ENCODE measurements around the gene B9D2.
"Not testable (repeated sequence)": the region's sequence is repeated elsewhere in the genome, so short reads cannot be mapped to it uniquely, and the experiment has no call there.

Gene B9D2, protein sequence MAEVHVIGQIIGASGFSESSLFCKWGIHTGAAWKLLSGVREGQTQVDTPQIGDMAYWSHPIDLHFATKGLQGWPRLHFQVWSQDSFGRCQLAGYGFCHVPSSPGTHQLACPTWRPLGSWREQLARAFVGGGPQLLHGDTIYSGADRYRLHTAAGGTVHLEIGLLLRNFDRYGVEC

DNA sequence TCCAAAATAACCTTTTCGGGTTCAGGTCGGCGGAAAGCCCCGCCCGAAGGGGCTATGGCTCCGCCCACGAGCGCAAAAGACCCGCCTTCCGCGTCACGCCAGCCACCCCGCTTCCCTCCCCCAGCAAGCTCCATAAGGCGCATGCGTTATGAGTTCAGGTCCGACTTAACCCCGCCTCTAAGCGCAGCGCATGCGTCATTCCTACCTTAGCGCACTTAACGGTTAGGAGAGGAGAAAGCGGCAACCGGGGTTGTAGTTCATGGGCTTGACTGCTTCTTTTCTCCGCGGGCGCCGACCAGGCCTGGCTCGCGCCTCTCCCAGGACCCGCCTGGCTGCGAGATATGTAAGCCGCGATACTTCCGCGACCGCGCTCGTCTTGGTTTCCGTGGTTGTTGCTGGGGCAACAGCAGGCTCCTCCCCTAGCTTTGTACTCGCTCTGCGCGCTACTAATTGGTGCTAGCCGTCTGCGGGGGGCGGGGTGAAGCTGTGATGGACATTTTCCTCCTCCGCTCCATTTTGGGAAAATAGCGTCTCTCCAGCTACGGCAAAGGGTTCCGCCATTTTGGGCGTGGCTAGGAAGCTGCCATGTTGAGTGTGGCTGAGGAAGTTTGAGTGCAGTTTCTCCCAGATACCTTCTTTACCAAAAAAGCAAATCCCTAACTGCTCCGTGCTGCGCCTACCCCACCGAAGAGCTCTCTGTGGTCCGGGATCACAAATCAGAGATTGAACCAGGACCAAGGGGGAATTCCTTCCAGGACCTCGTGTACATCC is at the start of gene B9D2:
TSS of gene B9D2 (minus strand) at position 397 of the 771 bp plus-strand sequence. CDS start 630 bp downstream, outside the sequence.
- FAIRE-seq: peak; percentile 83

DNA sequence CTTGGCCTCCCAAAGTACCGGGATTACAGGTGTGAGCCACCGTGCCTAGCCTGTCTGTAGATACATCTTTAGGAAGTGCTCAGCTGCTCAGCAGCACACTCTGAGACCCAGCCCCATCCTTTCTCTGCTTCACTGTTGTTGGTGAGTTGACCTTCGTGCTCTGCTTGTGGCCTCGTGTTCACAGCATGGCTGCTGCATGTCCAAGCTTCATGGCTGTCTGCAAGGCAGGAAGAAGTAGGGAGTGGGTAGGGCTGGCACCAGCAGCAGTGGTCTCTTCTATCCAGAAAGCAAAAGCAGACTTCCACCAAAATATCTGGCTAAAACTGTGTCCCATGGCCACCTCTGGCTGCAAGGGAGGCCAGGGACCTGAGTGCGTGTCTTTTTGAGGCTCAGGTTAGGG is 49.0 kb upstream of the B9D2 start:
- FAIRE-seq: no peak

DNA sequence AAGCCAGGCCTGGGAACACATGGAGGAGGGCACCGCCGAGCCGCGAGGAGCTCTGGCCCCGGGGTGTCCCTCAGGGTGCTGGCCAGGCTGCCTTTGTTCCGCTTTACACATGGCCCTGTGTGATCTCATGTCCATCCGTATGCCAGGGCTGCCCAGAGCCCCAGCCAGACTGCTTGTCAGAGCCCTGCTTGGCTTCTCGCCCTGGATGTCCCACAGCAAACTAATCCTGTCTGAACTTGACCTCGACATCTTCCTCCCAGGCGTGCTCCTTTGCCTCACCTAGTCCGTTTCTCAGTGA is 48.0 kb upstream of the B9D2 start:
- FAIRE-seq: no peak

DNA sequence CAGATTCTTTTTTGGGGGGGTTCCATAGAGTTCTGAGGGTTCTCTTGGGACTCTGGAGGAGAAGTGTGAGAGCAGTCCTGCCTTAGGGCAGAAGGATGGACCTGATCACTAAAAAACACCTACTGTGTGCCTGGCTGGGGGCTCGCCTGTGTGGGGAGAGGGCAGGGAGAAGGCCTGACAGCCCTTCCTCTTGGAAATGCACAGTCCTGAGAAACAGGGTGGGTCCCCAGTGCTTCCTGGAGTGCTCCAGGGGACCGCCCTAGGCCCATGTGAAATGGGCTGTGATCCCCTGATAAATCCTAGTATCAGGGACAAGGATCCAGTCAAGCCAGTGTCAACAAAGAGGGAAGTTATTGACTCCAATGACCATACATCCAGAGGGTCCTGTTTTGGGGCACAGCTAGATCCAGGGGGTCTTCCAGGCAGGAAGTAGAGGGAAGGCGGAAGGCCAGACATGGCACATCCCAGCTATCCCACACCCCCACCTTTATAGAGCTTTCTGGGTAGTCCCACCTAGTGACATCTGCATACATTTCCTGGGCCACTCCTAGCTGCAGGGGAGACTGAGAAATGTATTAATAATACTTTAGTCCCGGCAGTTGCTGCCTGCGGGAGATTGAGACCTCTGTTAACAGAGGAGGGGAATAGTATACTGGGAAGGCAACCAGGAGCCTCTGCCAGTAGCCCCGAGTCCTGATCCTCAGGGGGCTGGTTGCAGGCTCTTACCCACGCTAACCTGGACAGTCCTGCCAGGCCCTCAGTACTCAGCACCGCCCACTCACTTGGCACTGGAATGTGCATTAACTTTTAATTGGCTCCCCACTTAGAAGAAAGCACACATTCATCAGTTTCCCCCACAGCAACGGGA is 47.4 kb upstream of the B9D2 start:
- FAIRE-seq: no peak

DNA sequence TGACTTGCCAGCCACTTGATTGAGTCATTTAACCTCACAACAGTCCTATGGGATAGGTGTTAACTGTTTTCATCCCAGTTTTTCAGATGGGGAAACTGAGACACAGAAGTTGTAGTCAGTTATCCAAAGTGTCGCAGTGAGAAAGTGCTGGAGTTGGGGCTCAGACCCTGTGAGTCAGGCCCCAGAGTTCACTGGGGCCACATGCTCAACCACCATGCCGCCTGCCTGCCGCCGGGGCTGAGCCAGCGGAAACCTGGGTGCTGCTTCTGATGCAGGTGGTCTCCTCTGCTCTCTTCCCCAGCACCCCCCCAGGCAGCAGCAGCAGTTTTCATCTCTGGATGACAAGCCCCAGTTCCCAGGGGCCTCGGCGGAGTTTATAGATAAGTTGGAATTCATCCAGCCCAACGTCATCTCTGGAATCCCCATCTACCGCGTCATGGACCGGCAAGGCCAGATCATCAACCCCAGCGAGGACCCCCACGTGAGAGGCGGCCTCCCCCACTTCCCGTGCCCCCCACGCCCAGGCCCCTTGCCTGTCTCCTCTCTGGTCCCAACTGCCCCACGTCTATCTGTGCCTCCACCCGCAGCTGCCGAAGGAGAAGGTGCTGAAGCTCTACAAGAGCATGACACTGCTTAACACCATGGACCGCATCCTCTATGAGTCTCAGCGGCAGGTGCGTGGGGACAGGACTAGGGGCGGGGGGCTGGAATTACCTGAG is 46.5 kb upstream of the B9D2 start:
- no peak for FAIRE-seq

DNA sequence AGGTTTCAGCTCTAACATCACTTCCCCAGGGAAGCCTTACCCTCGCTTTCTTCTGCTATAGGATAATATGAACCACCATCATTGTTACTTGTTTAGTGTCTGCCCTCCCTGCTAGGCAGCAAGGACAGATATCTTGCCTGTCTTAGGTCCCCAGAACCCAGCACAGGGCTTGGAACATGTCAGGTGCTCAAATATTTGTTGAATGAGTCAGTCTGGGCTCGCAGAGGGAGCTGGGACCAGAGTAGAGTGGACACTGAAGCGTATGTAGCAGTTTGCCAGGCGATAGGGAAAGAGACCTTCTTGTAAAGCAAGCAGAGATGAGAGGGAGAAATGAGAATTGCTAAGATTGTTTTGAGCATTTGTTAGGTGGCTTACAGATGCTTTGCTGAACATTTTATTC is 45.3 kb upstream of the B9D2 start:
- FAIRE-seq: no peak

DNA sequence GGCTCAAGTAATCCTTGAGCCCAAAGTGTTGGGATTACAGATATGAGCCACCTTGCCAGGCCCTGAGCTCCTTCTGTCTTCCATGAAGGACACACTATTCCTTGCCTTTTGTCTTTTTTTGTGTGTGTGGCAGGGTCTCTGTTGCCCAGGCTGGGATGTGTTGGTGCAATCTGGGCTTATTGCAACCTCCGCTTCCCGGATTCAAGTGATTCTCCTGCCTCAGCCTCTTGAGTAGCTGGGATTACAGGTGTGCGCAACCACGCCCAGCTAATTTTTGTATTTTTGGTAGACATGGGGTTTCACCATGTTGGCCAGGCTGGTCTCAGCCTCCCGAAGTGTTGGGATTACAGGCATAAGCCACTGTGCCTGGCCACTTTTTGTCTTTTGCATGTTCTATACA is 44.9 kb upstream of the B9D2 start:
- not testable (repeated sequence) for FAIRE-seq

DNA sequence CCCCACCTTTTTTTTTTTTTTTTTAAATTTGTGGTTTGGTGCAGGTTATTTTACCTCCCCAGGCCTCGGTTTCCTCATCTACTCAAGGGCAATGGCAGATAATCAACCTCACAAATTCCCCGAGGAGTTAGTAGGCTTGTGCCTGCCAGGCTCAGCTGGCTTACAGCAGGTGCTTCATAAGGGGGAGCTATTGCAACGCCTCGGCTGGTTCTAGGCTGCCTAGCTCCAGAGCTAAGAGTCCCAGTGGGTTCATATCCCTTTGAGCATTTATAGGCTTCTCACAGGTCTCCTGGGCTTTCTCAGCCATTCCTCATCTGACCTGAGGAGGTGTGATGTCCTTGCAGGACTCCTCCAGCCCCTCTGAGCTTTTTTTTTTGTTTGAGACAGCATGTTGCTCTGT is 44.3 kb upstream of the B9D2 start:
- no peak for FAIRE-seq

DNA sequence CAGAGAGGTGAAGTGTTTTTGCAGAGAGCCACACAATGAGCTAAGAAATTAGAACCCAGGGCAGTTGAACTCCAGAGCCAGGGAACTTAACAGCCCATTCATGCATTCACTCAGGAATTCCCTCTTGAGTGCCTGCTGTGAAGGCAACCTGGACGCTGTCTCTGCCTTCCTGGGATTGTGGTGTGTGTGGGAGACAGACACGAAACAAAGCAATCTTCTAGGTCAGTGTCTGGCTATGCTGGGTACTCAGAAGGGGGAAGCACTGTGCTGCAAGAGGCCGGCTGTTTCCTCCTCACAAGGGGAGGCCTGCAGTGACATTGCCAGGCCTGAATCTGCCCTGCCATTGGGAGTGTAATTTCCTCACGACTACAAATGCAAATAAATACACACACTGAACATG is 43.3 kb upstream of the B9D2 start:
- no peak for FAIRE-seq

DNA sequence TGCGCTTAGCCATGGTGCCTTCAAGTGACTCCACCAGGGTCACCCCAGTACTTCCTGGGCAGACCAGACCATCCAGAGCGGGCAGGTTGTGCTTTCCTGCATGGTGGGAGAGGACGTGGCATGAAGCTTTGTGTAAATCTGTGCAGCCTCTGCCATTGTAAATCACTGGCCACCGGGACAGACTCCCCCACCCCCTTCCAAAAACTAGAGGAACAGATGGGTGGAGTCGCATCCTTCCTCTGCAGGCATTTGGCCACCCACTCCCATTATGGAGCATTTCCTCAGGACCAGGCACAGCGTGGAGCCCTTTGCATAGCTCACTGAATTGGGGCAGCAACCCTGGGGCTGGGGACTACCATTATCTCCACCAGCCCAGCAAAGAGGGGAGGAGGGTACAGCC is 41.8 kb upstream of the B9D2 start:
- FAIRE-seq: no peak

DNA sequence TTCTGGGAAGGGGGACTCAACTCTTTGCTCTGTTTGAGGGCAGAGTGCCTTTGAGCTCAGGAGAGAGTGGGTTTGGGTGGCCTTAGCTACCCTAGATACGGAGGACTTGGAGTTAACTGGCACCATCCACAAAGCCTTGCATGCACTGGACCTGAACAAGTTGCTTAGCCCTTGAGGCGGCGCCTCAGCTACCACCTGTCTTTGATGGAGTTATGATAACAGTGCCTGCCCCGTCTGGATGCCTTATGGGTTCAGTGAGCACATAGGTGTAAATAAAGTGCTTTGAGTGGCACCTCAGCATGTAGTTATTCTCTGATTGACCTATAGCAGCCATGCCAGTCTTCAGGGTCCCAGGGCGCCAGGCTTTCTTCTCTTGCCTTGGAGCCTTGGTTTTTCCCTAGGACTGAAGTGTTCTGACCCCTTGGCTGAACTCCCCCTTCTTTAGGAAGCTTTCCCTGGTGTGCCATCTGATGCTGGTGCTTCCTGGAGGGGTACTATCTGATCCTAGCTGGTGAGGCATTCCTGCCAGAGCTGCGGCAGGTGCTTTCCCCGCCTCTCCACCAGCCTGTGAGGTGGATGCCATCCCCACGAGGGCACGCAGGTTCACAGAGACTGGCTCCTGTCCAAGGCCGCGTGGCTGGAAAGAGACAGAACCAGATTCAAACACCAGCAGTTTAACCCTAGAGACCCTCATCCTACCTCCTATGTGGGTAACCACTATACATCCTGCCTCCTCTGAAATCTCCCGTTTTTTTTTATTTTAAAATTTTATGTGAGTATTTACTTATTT is 39.4 kb upstream of the B9D2 start:
- no peak for FAIRE-seq

DNA sequence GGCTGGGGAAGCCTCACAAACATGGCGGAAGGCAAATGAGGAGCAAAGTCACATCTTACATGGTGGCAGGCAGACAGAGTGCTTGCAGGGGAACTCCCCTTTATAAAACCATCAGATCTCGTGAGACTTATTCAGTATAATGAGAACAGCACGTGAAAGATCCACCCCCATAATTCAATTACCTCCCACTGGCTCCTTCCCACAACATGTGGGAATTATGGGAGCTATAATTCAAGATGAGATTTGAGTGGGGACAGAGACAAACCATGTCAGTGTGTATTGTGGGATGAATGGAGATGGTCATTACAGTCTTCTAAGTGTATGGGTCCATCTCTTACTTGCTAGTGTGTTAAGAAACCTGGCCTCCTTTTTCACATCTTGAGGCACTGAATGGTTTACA is 38.1 kb upstream of the B9D2 start:
- FAIRE-seq: no peak

DNA sequence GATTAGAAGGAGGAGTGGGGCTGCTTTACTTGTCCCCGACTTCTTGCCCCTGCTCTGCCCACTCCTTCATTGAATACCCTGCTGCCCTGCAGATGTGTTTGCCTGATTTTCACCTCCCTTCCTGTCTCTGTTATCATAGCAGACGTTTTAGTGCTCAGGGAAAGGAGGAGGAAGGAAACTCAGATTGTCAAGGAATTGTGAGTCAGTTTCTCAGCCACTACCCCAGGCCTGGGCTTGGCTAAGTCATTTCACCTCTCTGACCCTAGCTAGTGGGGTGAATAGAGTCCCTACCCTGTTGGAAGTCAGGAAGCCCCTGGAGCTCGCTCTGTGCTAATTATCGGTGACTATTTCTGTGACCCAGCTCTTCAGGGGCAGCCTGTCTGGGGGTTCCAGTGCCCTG is 37.5 kb upstream of the B9D2 start:
- no peak for FAIRE-seq

DNA sequence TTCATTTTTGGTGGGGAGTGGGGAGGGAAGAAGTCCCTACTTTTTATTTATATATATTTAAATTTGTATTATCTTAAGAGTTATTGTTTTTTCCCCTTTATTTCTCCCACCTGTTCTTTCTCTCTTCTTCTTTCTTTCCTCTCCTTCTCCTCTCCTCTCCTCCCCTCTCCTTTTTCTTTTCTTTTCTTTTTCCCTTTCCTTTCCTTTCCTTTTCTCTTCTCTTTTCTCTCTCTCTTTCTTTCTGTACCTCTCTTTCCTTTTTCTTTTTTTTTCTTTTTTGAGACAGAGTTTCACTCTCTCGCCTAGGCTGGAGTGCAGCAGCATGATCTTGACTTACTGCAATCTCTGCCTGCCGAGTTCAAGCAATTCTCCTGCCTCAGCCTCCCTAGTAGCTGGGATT is 35.6 kb upstream of the B9D2 start:
- no peak for FAIRE-seq

DNA sequence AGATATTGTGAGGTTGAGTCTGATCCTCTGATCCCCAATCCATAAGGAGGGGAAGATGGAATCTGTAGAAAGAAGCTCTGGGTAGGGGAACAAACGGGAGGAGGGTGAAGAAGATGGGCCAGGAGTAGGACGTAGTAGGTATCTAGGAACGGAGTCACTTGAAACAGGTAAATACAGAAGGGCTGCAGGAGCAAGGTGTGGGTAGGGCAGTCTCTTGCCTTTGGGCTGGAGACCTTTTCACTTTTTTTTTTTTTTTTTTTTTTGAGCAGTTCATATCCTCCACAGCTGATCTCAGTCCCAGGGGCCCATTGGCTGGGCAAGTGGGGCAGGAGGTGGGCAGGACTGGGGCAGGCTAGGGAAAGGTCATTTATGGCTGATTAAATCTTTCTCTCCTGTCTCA is 35.1 kb upstream of the B9D2 start:
- no peak for FAIRE-seq

DNA sequence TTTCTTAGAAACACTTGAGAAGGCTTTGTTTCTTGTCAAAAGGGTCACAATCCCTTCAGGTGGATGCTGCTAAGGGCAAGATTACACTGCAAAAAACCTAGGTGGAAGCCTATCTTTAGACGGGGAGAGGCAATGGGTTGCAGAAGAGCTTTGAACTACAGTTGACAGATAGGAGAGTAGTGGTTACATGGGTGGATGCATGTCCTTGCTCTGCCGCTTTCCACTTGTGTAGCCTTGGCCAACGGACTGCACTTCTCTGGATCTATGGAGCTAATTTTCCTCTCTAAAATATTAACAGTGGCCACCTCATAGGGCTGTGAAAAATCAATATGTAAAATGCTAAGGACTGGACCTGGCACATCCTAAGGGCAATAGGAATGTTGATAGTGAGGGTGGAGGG is 34.6 kb upstream of the B9D2 start:
- no peak for FAIRE-seq

DNA sequence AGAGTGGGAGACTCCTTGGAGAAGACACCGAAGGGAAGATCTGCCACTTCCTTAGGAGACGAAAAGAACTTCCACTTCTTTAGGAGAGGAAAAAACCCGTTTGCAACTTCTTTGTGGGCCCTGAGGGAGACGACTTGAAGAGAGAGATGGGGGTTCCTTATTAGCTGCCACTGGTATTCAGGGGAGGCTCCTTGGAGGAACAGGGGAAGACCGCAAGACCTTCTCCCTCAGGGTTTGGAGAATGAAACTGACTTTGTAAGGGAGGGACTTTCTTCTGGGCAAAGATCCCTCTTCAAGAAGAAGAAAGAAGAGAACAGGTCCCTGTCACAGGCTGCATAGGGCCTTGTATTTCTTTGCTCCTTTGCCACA is 34.1 kb upstream of the B9D2 start:
- no peak for FAIRE-seq

DNA sequence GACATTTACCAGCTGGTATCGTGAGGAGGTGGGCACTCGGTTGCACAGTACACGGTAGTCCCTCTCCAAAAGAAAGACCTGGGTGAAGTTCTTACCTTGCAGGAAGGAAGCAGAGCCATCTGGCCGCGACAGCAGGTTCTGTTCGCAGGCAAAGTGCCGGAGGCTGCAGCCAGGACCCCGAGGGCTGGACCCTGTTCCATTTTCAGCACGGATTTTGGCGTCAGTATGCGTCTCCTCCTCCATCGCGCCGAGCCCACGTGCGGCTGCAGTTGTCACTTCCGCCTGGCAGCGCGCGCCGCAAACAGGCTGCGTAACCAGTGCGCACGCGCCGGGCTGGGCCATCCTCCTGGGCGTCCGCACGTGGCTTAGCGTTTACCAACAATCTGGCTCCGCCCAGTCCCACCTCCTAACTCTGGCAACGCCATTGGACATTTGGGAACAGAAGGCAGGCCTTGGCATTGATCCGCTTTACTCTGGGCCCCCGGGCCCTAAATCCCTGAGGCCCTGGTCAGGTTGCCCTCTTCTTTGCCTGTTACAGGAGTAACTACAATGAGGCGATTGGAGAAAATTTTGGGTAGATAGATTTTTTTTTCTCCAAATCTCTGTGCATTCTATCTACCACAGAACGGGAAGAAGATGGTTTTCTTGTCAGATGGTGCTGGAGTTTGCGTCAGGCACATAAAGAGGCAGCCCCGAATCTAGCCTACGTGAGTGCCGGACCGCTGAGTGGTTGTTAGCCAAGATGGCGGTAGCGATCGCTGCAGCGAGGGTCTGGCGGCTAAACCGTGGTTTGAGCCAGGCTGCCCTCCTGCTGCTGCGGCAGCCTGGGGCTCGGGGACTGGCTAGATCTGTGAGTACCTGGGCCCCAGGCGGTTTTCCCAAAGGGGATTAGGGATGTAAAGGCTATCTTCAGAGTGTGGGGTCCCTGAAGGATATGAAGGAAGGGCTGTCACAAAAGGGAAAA is 33.4 kb upstream of the B9D2 start, which contains the start of the genes BCKDHA and EXOSC5:
TSS of gene BCKDHA (plus strand) at position 733 of the 964 bp plus-strand sequence. CDS start at position 743, 10 bp downstream.
TSS of gene EXOSC5 (minus strand) at position 274 of the 964 bp plus-strand sequence. CDS start at position 243, 31 bp downstream.
- FAIRE-seq: peak; percentile 96

DNA sequence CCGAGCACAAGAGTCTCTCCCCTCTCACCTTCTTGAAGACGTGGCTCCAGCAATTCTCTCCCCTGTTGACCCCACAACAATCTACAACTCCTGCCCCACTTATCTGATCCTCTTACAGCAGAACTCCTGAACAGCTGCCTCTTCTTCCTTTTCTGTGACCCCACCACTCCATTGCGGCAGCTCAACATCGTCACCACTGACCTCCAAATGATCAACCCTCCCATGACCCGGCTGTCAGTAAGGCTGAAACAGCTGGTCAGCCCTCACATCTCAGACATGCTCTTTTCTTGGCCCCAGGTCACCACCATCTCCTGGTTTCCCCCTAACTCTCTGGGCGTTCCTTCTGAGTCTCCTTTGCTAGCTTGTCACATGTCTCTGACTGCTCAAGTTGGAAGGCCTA is 31.4 kb upstream of the B9D2 start:
- FAIRE-seq: no peak

DNA sequence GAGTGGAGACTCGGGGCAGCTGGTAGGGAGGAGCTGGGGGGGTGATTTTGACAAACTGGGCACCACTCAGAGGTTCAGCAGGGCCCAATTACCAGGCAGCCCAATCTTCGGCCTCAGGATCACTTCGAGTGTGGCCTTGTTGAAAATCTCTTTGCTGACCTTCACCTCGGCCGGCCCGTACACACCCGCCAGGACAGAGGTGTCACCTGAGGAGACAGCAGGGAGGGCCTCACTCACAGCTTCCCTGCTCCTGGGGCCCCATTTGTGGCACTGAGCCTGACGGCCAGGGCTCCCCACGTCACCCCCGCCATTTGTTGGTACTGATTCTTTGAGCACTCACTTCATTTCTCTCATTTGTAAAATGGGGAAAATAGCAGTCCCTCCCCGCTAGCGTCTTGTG is 28.8 kb upstream of the B9D2 start:
- no peak for FAIRE-seq

DNA sequence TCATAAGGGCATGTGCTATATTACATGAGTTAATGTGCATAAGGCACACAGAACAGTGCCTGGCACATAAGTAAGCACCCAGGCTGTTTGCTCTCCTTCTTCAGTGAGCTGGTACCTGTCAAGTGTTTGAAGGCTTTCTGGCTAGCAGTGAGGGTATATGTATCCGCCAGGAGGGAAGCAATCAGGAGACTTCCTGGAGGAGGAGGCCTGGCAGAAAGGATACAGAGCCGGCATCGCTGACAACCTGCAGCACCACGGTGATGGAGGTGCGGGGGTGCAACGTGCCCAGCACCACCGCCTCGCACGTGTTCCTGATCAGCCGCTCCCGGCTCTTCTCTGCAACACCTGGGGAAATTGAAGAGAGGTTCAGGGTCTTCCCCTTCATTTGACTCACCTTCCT is 27.7 kb upstream of the B9D2 start:
- FAIRE-seq: no peak

Data from endometrium (tissue), 2 donors.